ENCODE measurements around the gene GRIN1. TPM values are rescaled to one million over a fixed set of nuclear protein-coding genes. Genes with fewer than 3 reads are reported as not detected.
A peak's percentile ranks its signal among the peaks of the same experiment; 100 is the strongest.

Gene GRIN1
- total RNA-seq, 1 donor from 2014 or later, result 0.18 TPM

- H3K9me3 ChIP-seq (ENCODE audit: insufficient read depth, low read depth, low read length), result no peaks in the 10 kb centered on the region
- no peak overlapping the region for H3K4me3 ChIP-seq (ENCODE audit: insufficient read depth, low read depth, low read length)
- FAIRE-seq (no peak), DNase-seq (ENCODE audit: low read depth) (no peak)
- Mint-ChIP-seq H3K4me1 (ENCODE audit: low read depth, unreplicated experiment) (peaks cover 4% of the 10 kb centered on the region), H3K36me3 (ENCODE audit: low read depth, unreplicated experiment) (peaks cover 10% of the 10 kb centered on the region), H3K27me3 (ENCODE audit: low read depth, unreplicated experiment) (no peaks in the 10 kb centered on the region), H3K9me3 (ENCODE audit: unreplicated experiment) (no peaks in the 10 kb centered on the region), H3K27ac (ENCODE audit: unreplicated experiment) (no peak overlapping the region), H3K4me3 (ENCODE audit: unreplicated experiment) (no peak overlapping the region)
- H2AFZ ChIP-seq (ENCODE audit: low read depth, low read length), result no peak overlapping the region
- H3K36me3 ChIP-seq (ENCODE audit: insufficient read depth, low read length), result no peaks in the 10 kb centered on the region
- H4K20me1 ChIP-seq (ENCODE audit: insufficient read depth, low read length), result no peaks in the 10 kb centered on the region
- H3K4me1 ChIP-seq (ENCODE audit: insufficient read depth, low read length), result peaks cover 2% of the 10 kb centered on the region
- no peak overlapping the region for H3K27ac ChIP-seq (ENCODE audit: low read depth, low read length)
- H3K79me2 ChIP-seq (ENCODE audit: insufficient read depth, low read length), result peaks cover 12% of the 10 kb centered on the region
- no peak overlapping the region for H3K4me2 ChIP-seq (ENCODE audit: low read length)
- TF ChIP-seq CTCF (IDR thresholded peaks at IDR 0.05; ENCODE audit: insufficient read depth, low read depth, low read length) (no peak), EZH2 (IDR thresholded peaks at IDR 0.05; ENCODE audit: insufficient read depth, low read length) (no peak)
- no peak overlapping the region for H3K9ac ChIP-seq (ENCODE audit: low read length)
- H3K27me3 ChIP-seq (ENCODE audit: insufficient read depth, low read length), result no peaks in the 10 kb centered on the region
Measured at GRCh38 chr9:137211532-137211931, 72.6 kb downstream of the GRIN1 start.

DNA sequence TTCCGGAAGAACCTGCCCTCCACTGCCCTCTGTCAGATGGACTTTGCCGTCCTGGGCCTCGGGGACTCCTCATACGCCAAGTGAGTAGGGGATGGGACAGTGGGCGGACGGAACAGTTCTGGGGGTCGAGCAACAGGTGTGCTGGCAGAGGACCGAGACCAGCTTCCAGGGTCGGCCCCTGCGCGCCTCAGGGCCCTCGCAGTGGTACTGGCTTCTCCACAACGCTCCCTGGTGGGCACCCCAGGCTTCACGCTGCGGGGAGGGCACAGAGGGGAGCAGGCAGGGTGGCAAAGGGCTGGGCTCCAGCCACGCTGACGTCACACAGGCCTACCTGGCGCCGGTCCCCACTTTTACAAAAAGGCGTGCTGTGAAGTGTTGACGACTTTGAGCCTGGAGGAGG, 73.6 kb downstream of the GRIN1 start:
- H3K9me3 Mint-ChIP-seq (ENCODE audit: unreplicated experiment), result no peaks in the 10 kb centered on the region
- Histone ChIP-seq H3K27me3 (ENCODE audit: insufficient read depth, low read length) (no peaks in the 10 kb centered on the region), H3K4me1 (ENCODE audit: insufficient read depth, low read length) (no peaks in the 10 kb centered on the region), H3K79me2 (ENCODE audit: insufficient read depth, low read length) (peaks cover 2% of the 10 kb centered on the region), H2AFZ (ENCODE audit: low read depth, low read length) (no peak overlapping the region), H3K4me2 (ENCODE audit: low read length) (no peak overlapping the region), H3K36me3 (ENCODE audit: insufficient read depth, low read length) (no peaks in the 10 kb centered on the region), H4K20me1 (ENCODE audit: insufficient read depth, low read length) (no peaks in the 10 kb centered on the region), H3K9ac (ENCODE audit: low read length) (no peak overlapping the region), H3K9me3 (ENCODE audit: insufficient read depth, low read depth, low read length) (no peaks in the 10 kb centered on the region), H3K27ac (ENCODE audit: low read depth, low read length) (no peak overlapping the region), H3K4me3 (ENCODE audit: insufficient read depth, low read depth, low read length) (no peak overlapping the region)
- peaks cover 1% of the 10 kb centered on the region for H3K4me1 Mint-ChIP-seq (ENCODE audit: low read depth, unreplicated experiment)
- peaks cover 7% of the 10 kb centered on the region for H3K36me3 Mint-ChIP-seq (ENCODE audit: low read depth, unreplicated experiment)
- no peaks in the 10 kb centered on the region for H3K27me3 Mint-ChIP-seq (ENCODE audit: low read depth, unreplicated experiment)
- no peak overlapping the region for H3K4me3 Mint-ChIP-seq (ENCODE audit: unreplicated experiment)
- DNase-seq (ENCODE audit: low read depth) (no peak), FAIRE-seq (no peak)
- TF ChIP-seq EZH2 (IDR thresholded peaks at IDR 0.05; ENCODE audit: insufficient read depth, low read length) (no peak), CTCF (IDR thresholded peaks at IDR 0.05; ENCODE audit: insufficient read depth, low read depth, low read length) (no peak)
- H3K27ac Mint-ChIP-seq (ENCODE audit: unreplicated experiment), result no peak overlapping the region

DNA sequence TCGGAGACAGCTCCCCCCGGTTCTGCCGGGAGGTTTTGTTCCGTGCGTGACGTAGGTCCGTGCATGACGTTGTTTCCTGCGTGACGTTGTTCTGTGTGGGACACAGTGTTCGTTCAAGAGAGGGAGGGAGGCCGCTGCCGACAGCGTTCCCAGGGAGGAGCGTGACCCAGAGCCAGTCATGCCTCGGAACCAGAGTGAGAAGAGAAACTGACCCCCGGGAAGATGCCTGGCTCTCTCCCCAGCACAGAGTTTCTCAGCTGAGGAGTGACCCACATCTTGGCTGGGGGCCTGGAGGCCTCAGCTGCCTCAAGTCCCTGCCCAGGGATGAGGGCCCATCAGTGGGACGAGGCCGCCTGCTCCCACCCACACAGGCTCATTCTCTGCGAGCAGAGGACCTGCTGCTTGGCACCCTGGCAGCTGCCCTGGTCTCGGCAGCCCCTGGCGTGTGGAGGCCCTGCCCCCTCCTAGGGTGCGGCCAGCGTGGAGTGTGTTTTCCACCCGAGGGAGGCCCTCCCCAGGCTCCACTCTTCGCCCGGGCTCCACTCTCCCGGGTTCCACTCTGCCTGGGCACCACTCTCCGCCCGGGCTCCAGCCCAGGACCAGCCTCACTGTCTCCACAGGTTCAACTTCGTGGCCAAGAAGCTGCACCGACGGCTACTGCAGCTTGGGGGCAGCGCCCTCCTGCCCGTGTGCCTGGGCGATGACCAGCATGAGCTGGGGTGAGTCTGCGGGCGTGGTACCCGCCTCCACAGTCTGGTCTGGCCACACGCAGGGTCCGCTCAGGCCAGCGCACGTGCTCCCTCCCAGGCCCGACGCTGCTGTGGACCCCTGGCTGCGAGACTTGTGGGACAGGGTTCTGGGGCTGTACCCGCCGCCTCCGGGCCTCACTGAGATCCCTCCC, 74.5 kb downstream of the GRIN1 start:
- Histone ChIP-seq H3K79me2 (ENCODE audit: insufficient read depth, low read length) (no peaks in the 10 kb centered on the region), H3K4me2 (ENCODE audit: low read length) (no peak overlapping the region), H3K36me3 (ENCODE audit: insufficient read depth, low read length) (no peaks in the 10 kb centered on the region), H3K27ac (ENCODE audit: low read depth, low read length) (no peak overlapping the region), H4K20me1 (ENCODE audit: insufficient read depth, low read length) (peaks cover under 1% of the 10 kb centered on the region), H3K9me3 (ENCODE audit: insufficient read depth, low read depth, low read length) (no peaks in the 10 kb centered on the region), H3K27me3 (ENCODE audit: insufficient read depth, low read length) (no peaks in the 10 kb centered on the region), H3K9ac (ENCODE audit: low read length) (no peak overlapping the region), H3K4me3 (ENCODE audit: insufficient read depth, low read depth, low read length) (no peak overlapping the region), H3K4me1 (ENCODE audit: insufficient read depth, low read length) (peaks cover under 1% of the 10 kb centered on the region), H2AFZ (ENCODE audit: low read depth, low read length) (no peak overlapping the region)
- Mint-ChIP-seq H3K4me1 (ENCODE audit: low read depth, unreplicated experiment) (peaks cover 1% of the 10 kb centered on the region), H3K27me3 (ENCODE audit: low read depth, unreplicated experiment) (no peaks in the 10 kb centered on the region), H3K27ac (ENCODE audit: unreplicated experiment) (no peak overlapping the region), H3K9me3 (ENCODE audit: unreplicated experiment) (no peaks in the 10 kb centered on the region), H3K4me3 (ENCODE audit: unreplicated experiment) (peak overlapping the region; percentile 50), H3K36me3 (ENCODE audit: low read depth, unreplicated experiment) (peaks cover 7% of the 10 kb centered on the region)
- FAIRE-seq, result no peak
- DNase-seq (ENCODE audit: low read depth), result no peak
- no peak for TF ChIP-seq EZH2 (IDR thresholded peaks at IDR 0.05; ENCODE audit: insufficient read depth, low read length)
- TF ChIP-seq CTCF (IDR thresholded peaks at IDR 0.05; ENCODE audit: insufficient read depth, low read depth, low read length), result no peak

Measured in astrocyte (in vitro differentiated cells and primary cell).